PC-3 (cell line): ENCODE data around the gene VPS9D1.

Source experiments
- CTCF ChIP-seq: fragments of 300-600 bp; sonication (generic); conservative IDR thresholded peaks from 2 replicates; pipeline ENCODE4 v1.5.1; 2017; ENCODE audit warnings: antibody characterized with exemption, low read depth, mild to moderate bottlenecking, low read length
- EZH2 ChIP-seq: fragments of 300-600 bp; sonication (generic); IDR thresholded peaks from one replicate; pipeline ENCODE4 v1.6.1; 2017; ENCODE audit warnings: antibody characterized with exemption, mild to moderate bottlenecking, low read length; ENCODE audit not compliant: unreplicated experiment

- no peak for TF ChIP-seq EZH2
- TF ChIP-seq CTCF: no peak
These were observed 17.3 kb upstream of the VPS9D1 start for GRCh38 chr16:89738072-89738377.
